ENCODE data around the gene ADAMTS14.

- TF ChIP-seq, protein P1, sequence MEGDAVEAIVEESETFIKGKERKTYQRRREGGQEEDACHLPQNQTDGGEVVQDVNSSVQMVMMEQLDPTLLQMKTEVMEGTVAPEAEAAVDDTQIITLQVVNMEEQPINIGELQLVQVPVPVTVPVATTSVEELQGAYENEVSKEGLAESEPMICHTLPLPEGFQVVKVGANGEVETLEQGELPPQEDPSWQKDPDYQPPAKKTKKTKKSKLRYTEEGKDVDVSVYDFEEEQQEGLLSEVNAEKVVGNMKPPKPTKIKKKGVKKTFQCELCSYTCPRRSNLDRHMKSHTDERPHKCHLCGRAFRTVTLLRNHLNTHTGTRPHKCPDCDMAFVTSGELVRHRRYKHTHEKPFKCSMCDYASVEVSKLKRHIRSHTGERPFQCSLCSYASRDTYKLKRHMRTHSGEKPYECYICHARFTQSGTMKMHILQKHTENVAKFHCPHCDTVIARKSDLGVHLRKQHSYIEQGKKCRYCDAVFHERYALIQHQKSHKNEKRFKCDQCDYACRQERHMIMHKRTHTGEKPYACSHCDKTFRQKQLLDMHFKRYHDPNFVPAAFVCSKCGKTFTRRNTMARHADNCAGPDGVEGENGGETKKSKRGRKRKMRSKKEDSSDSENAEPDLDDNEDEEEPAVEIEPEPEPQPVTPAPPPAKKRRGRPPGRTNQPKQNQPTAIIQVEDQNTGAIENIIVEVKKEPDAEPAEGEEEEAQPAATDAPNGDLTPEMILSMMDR (conservative IDR thresholded peaks at IDR 0.05; ENCODE audit: low read length) = no peak
- TF ChIP-seq EZH2phosphoT487 (IDR thresholded peaks at IDR 0.05; ENCODE audit: borderline replicate concordance, low read depth, low read length) = no peak
Observed at GRCh38 chr10:70679498-70679897, 7.2 kb downstream of the ADAMTS14 start.

Data from OCI-LY7 (cell line).